Middle frontal gyrus (tissue), 1 donor: ENCODE results near the gene GATAD2A.
"Not testable (repeated sequence)": the region's sequence is repeated elsewhere in the genome, so short reads cannot be mapped to it uniquely, and the experiment has no call there.

Experiments
- DNase-seq: peaks from one replicate; pipeline ENCODE4 v3.0.0-alpha.2; 2015; ENCODE audit warnings: low spot score; ENCODE audit errors: extremely low spot score

Gene GATAD2A

GRCh38 chr19:19404879-19405860, at the start of gene GATAD2A:
Gene GATAD2A (plus strand): TSS chr19:19405675. CDS start chr19:19465346, 59,671 bp downstream.
- DNase-seq, result peak; percentile 90

- no peak for DNase-seq
Measured at GRCh38 chr19:19356500-19356899, 49.0 kb upstream of the GATAD2A start.

- DNase-seq, result no peak
Measured at GRCh38 chr19:19356901-19357566, 48.4 kb upstream of the GATAD2A start.

GRCh38 chr19:19361075-19361594, 44.3 kb upstream of the GATAD2A start:
- no peak for DNase-seq

- no peak for DNase-seq
Measured at GRCh38 chr19:19362075-19362474, 43.4 kb upstream of the GATAD2A start.

GRCh38 chr19:19366434-19367396, 38.8 kb upstream of the GATAD2A start:
- no peak for DNase-seq

- no peak for DNase-seq
Measured at GRCh38 chr19:19368087-19368486, 37.4 kb upstream of the GATAD2A start.

- no peak for DNase-seq
Measured at GRCh38 chr19:19371059-19371458, 34.4 kb upstream of the GATAD2A start.

GRCh38 chr19:19372656-19373416, 32.6 kb upstream of the GATAD2A start:
- no peak for DNase-seq

- no peak for DNase-seq
Measured at GRCh38 chr19:19379527-19379926, 25.9 kb upstream of the GATAD2A start.

GRCh38 chr19:19380316-19380715, 25.2 kb upstream of the GATAD2A start:
- not testable (repeated sequence) for DNase-seq

- DNase-seq, result no peak
Measured at GRCh38 chr19:19381007-19381926, 24.2 kb upstream of the GATAD2A start.

GRCh38 chr19:19382118-19382517, 23.4 kb upstream of the GATAD2A start:
- no peak for DNase-seq

- DNase-seq, result no peak
Measured at GRCh38 chr19:19384486-19384885, 21.0 kb upstream of the GATAD2A start.

GRCh38 chr19:19385131-19385895, 20.2 kb upstream of the GATAD2A start:
- DNase-seq, result peak; percentile 100

- no peak for DNase-seq
Measured at GRCh38 chr19:19385896-19386869, 19.3 kb upstream of the GATAD2A start.

GRCh38 chr19:19387108-19387507, 18.4 kb upstream of the GATAD2A start:
- DNase-seq, result no peak
